HCT116 (cell line): ENCODE data around the gene ANGPTL4.

Experiments used
- CTCF ChIP-seq, 3 experiments: fragments of 200-600 bp in 1 of 3; sonication (generic) in 1 of 3; IDR thresholded peaks in 2 of 3; conservative IDR thresholded peaks in 1 of 3; 2 replicates each; pipeline ENCODE4 v1.5.1; 2012 to 2017; ENCODE audit warnings: low read depth in 2 of 3, low read length in 2 of 3, antibody characterized with exemption in 1 of 3, borderline replicate concordance in 1 of 3, control low read depth in 1 of 3, mild to moderate bottlenecking in 1 of 3, mixed read lengths in 1 of 3, mixed run types in 1 of 3, moderate library complexity in 1 of 3; ENCODE audit not compliant: insufficient read depth in 1 of 3
- EZH2 ChIP-seq: fragments of 200-600 bp; sonication (generic); IDR thresholded peaks from 2 replicates; pipeline ENCODE4 v1.6.1; 2017; ENCODE audit warnings: antibody characterized with exemption, mixed run types
- POLR2A ChIP-seq: IDR thresholded peaks from 2 replicates; pipeline ENCODE4 v1.7.0; 2011; ENCODE audit warnings: borderline replicate concordance; ENCODE audit not compliant: insufficient read depth, insufficient read length; ENCODE audit errors: extremely low read depth
- POLR2AphosphoS5 ChIP-seq: IDR thresholded peaks from 2 replicates; pipeline ENCODE4 v1.6.1; 2011; ENCODE audit warnings: mild to moderate bottlenecking, low read depth, low read length, moderate library complexity
- SP1 ChIP-seq: IDR thresholded peaks from 2 replicates; pipeline ENCODE4 v1.6.1; 2012; ENCODE audit warnings: low read depth
- SRF ChIP-seq: IDR thresholded peaks from 2 replicates; pipeline ENCODE4 v1.6.1; 2012; ENCODE audit warnings: low read depth

GRCh38 chr19:8390617-8390981, 26.6 kb downstream of the ANGPTL4 start:
- TF ChIP-seq EZH2 (no peak), POLR2A (no peak), POLR2AphosphoS5 (no peak), SRF (no peak), CTCF (IDR thresholded peaks at IDR 0.05 in 2 of 3, conservative IDR thresholded peaks at IDR 0.05 in 1 of 3; ENCODE audit: borderline replicate concordance in 1 of 3, insufficient read depth in 1 of 3, low read depth in 2 of 3, low read length in 2 of 3) (no peak), SP1 (no peak)
